Activated CD4-positive, alpha-beta T cell treated with anti-CD3 and anti-CD28 coated beads, Interleukin-2, Interleukin-4, amounts not matched to agents 100 ng/mL and 50 ng/mL, durations not matched to agents 16 hours and 8 hours (primary cell): Measurements from ENCODE around the gene PLXNA1.

Experiments
- DNase-seq: peaks from one replicate; pipeline ENCODE4 v3.0.0-alpha.2; 2020; ENCODE audit warnings: low spot score

Gene PLXNA1

GRCh38 chr3:126952983-126953660, 29.8 kb upstream of the PLXNA1 start:
- no peak for DNase-seq

GRCh38 chr3:126954141-126954842, 28.6 kb upstream of the PLXNA1 start:
- DNase-seq: no peak

GRCh38 chr3:126955004-126955790, 27.7 kb upstream of the PLXNA1 start:
- DNase-seq: no peak

- DNase-seq: no peak
Measured at GRCh38 chr3:126956361-126956760, 26.6 kb upstream of the PLXNA1 start.

- DNase-seq: no peak
Measured at GRCh38 chr3:126956866-126957650, 25.9 kb upstream of the PLXNA1 start.

- no peak for DNase-seq
Measured at GRCh38 chr3:126957776-126958637, 24.9 kb upstream of the PLXNA1 start.

GRCh38 chr3:126958638-126959085, 24.3 kb upstream of the PLXNA1 start:
- DNase-seq: no peak

GRCh38 chr3:126959136-126959920, 23.6 kb upstream of the PLXNA1 start:
- no peak for DNase-seq

GRCh38 chr3:126959921-126960603, 22.9 kb upstream of the PLXNA1 start:
- DNase-seq: no peak

- no peak for DNase-seq
Measured at GRCh38 chr3:126960604-126960995, 22.3 kb upstream of the PLXNA1 start.

- no peak for DNase-seq
Measured at GRCh38 chr3:126961191-126961790, 21.6 kb upstream of the PLXNA1 start.

- DNase-seq: no peak
Measured at GRCh38 chr3:126961791-126962461, 21.0 kb upstream of the PLXNA1 start.

GRCh38 chr3:126962756-126963155, 20.2 kb upstream of the PLXNA1 start:
- no peak for DNase-seq

GRCh38 chr3:126963261-126964190, 19.4 kb upstream of the PLXNA1 start:
- DNase-seq: no peak

- DNase-seq: no peak
Measured at GRCh38 chr3:126964261-126964660, 18.7 kb upstream of the PLXNA1 start.

GRCh38 chr3:126964950-126965349, 18.0 kb upstream of the PLXNA1 start:
- no peak for DNase-seq

GRCh38 chr3:126965526-126966080, 17.3 kb upstream of the PLXNA1 start:
- no peak for DNase-seq
